ENCODE results near the gene ZNF184. TPM values are rescaled to one million over a fixed set of nuclear protein-coding genes. Genes with fewer than 3 reads are reported as not detected.

ZNF184 gene
- total and polyA plus RNA-seq, 2 of the 4 experiments (the other 2 are of a cell fraction): 2.8 to 8.1 TPM

DNA sequence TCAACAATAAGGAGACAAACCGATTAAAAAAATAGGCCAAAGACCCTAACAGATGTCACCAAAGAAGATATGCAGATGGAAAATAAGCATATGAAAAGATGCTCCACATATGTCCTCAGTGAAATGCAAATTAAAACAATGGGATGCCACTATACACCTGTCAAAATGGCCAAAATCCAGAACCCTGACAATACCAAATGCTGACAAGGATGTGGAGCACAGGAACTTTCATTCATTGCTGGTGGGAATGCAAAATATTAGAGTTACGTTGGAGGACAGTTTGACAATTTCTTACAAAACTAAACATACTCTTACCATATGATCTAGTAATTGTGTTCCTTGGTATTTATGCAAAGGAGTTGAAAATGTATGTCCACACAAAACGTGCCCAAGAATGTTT is 1.8 kb upstream of the ZNF184 start:
- Histone ChIP-seq H3K14ac (replicated peaks; ENCODE audit: low read depth, low read length) (no peak overlapping the region), H2BK5ac (ENCODE audit: low read depth, low read length, poor library complexity, severe bottlenecking) (no peak overlapping the region), H2AK9ac (replicated peaks; ENCODE audit: low read depth, low read length, poor library complexity) (no peak overlapping the region), H3K27me3 (ENCODE audit: control insufficient read depth, insufficient read depth, low read length) (no peaks in the 10 kb centered on the region), H3K27ac (ENCODE audit: insufficient read depth, low read length) (no peak overlapping the region), H4K8ac (ENCODE audit: low read depth in 2 of 2, low read length in 2 of 2) (no peak overlapping the region), H3K79me1 (ENCODE audit: low read depth in 1 of 2, low read length in 2 of 2) (peaks cover 5 to 8% of the 10 kb centered on the region in 2 experiments; a peak in 3 of 4 replicates), H2BK15ac (ENCODE audit: low read depth, low read length) (no peak overlapping the region), H3K4me3 (ENCODE audit: insufficient read depth, low read depth, low read length) (no peak overlapping the region), H2BK20ac (ENCODE audit: low read depth, low read length) (no peak overlapping the region), H4K91ac (ENCODE audit: insufficient read depth, low read depth, low read length) (no peak overlapping the region), H3K9ac (ENCODE audit: low read depth, low read length) (no peak overlapping the region), H2BK120ac (ENCODE audit: low read depth, low read length) (no peak overlapping the region), H3K4me1 (ENCODE audit: control insufficient read depth, insufficient read depth, low read length) (no peaks in the 10 kb centered on the region), H4K5ac (ENCODE audit: low read depth, low read length) (no peak overlapping the region), H3K4me2 (ENCODE audit: low read depth, low read length) (no peak overlapping the region), H2AK5ac (ENCODE audit: low read depth, low read length) (no peak overlapping the region), H2AFZ (replicated peaks; ENCODE audit: low read length, poor library complexity) (no peak overlapping the region), H3K4ac (ENCODE audit: low read depth, low read length) (no peak overlapping the region), H3K9me1 (ENCODE audit: insufficient read depth, low read length) (no peaks in the 10 kb centered on the region), H4K20me1 (ENCODE audit: insufficient read depth, low read length) (no peaks in the 10 kb centered on the region), H3K9me3 (ENCODE audit: control insufficient read depth, insufficient read depth, low read length) (no peaks in the 10 kb centered on the region), H3K18ac (ENCODE audit: low read depth, low read length) (no peak overlapping the region), H3K56ac (ENCODE audit: extremely low read depth, insufficient read depth, low read length) (no peak overlapping the region), H3K36me3 (ENCODE audit: control insufficient read depth, insufficient read depth, low read length) (no peaks in the 10 kb centered on the region), H3K23ac (ENCODE audit: low read depth, low read length) (no peak overlapping the region)
- CTCF ChIA-PET: no interaction called here
- in situ Hi-C loops (cut with MboI; ENCODE audit: low sequenced_read_pairs): loop anchor here (10.0 to 25.0 kb wide), 3 partner anchors 310 to 1137 kb away; a partner anchor contains a TSS
- dilution Hi-C loops (cut with HindIII; ENCODE audit: low sequenced_read_pairs, unreplicated experiment): no loop called here
- BruUV-seq (replicated peaks): no TSS peak
- POLR2A ChIA-PET (ENCODE audit: unreplicated experiment): no interaction called here
- no peak for DNase-seq
- no peak for ATAC-seq (ENCODE audit: low read depth)
- TF ChIP-seq CHD1 (IDR thresholded peaks at IDR 0.05; ENCODE audit: low read depth, low read length): no peak
- TF ChIP-seq MAZ (IDR thresholded peaks at IDR 0.05; ENCODE audit: borderline replicate concordance, low read depth, low read length): no peak
- no peak for TF ChIP-seq RAD21 (IDR thresholded peaks at IDR 0.05; ENCODE audit: low read length)
- TF ChIP-seq, protein P1, sequence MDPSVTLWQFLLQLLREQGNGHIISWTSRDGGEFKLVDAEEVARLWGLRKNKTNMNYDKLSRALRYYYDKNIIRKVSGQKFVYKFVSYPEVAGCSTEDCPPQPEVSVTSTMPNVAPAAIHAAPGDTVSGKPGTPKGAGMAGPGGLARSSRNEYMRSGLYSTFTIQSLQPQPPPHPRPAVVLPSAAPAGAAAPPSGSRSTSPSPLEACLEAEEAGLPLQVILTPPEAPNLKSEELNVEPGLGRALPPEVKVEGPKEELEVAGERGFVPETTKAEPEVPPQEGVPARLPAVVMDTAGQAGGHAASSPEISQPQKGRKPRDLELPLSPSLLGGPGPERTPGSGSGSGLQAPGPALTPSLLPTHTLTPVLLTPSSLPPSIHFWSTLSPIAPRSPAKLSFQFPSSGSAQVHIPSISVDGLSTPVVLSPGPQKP (IDR thresholded peaks at IDR 0.05; ENCODE audit: borderline replicate concordance, low read depth, low read length): no peak
- no peak for TF ChIP-seq CEBPB (IDR thresholded peaks at IDR 0.05; ENCODE audit: low read depth, low read length)
- intact Hi-C loops (cut with micrococcal nuclease): loop anchor here (5.0 to 10.0 kb wide), 8 partner anchors 192 to 1470 kb away; no protein-coding TSS in a partner anchor
- no CpG with 5 or more reads among the region's 3 CpGs for WGBS, 2 experiments (ENCODE audit: extremely low coverage in 2 of 2, insufficient read length in 1 of 2)

All from IMR-90 (cell line).